ENCODE data around the gene PPP1CA. TPM values are rescaled to one million over a fixed set of nuclear protein-coding genes. Genes with fewer than 3 reads are reported as not detected.
A peak's percentile ranks its signal among the peaks of the same experiment; 100 is the strongest.

PPP1CA gene
- polyA plus RNA-seq, 2 of the 4 experiments (the other 2 are of a cell fraction): 174 to 208 TPM

DNA sequence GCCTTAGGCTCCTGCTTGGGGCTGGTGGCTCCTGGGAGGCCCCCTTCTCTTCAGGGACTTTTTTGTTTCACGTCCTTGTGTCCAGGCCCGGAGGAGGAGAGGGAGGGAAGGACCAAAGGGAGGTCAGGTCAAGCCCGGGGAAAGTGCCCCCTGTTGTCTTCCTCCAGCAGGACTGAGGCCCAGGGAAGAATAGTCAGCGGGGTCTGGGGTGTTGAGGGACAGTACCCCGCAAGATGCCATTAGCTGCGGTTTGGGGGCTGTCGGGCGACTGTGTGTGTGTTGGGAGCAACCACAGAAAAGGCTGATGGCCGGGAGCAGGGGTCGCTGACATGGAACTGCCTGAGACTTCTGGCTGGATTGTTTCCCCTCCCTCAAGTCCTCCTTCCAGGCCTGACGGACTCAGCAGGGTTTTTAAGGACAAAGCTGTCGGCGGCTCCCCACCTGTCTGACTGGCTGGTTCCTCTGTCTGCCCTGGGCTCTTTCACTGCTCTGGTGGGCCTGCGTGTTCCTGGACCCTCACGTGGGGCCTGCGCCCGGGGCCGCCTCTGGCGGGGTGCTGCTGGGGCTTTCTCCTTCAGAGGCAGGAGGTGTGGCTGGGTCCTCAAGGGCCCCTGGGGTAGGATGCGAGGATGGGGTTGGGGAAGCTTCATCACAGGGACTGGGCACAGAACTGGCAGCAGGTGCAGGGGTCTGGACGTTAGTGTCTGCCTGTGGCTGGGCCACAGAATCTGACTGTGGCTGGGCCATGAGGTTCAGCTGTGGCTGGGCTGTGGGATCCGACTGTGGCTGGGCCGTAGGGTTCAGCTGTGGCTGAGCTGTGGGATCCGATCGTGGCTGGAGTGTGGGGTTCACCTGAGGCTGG lies 49.4 kb upstream of the PPP1CA start:
- FAIRE-seq (no peak), ATAC-seq (peak in 1 of 2 experiments; percentile 9; a peak in 1 of 6 replicates), DNase-seq (ENCODE audit: low read depth in 1 of 2, low spot score in 1 of 2) (no peak)
- ChIA-PET CTCF (interaction anchor here (0.6 to 2.5 kb wide), 7 partner anchors 10 to 68 kb away, joined by 3 to 12 read pairs (median 4); no protein-coding TSS in a partner anchor), POLR2A (no interaction called here)
- Histone ChIP-seq H3K4me2 (no peak overlapping the region), H3K9me3 (no peaks in the 10 kb centered on the region), H3K4me3 (no peak overlapping the region), H3K4me1 (no peaks in the 10 kb centered on the region), H3K27ac (no peak overlapping the region)
- TF ChIP-seq MAX (IDR thresholded peaks at IDR 0.05) (no peak), EHF (CRISPR knock-in tag; IDR thresholded peaks at IDR 0.05) (no peak), CBX8 (IDR thresholded peaks at IDR 0.05) (no peak), SMC3 (IDR thresholded peaks at IDR 0.05) (no peak), RAD21 (conservative IDR thresholded peaks at IDR 0.05 in 1 of 2, IDR thresholded peaks at IDR 0.05 in 1 of 2) (no peak), CHD4 (IDR thresholded peaks at IDR 0.05; ENCODE audit: borderline replicate concordance) (no peak), EHMT2 (IDR thresholded peaks at IDR 0.05; ENCODE audit: low read depth) (no peak)
- TF ChIP-seq, protein P1, sequence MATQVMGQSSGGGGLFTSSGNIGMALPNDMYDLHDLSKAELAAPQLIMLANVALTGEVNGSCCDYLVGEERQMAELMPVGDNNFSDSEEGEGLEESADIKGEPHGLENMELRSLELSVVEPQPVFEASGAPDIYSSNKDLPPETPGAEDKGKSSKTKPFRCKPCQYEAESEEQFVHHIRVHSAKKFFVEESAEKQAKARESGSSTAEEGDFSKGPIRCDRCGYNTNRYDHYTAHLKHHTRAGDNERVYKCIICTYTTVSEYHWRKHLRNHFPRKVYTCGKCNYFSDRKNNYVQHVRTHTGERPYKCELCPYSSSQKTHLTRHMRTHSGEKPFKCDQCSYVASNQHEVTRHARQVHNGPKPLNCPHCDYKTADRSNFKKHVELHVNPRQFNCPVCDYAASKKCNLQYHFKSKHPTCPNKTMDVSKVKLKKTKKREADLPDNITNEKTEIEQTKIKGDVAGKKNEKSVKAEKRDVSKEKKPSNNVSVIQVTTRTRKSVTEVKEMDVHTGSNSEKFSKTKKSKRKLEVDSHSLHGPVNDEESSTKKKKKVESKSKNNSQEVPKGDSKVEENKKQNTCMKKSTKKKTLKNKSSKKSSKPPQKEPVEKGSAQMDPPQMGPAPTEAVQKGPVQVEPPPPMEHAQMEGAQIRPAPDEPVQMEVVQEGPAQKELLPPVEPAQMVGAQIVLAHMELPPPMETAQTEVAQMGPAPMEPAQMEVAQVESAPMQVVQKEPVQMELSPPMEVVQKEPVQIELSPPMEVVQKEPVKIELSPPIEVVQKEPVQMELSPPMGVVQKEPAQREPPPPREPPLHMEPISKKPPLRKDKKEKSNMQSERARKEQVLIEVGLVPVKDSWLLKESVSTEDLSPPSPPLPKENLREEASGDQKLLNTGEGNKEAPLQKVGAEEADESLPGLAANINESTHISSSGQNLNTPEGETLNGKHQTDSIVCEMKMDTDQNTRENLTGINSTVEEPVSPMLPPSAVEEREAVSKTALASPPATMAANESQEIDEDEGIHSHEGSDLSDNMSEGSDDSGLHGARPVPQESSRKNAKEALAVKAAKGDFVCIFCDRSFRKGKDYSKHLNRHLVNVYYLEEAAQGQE (IDR thresholded peaks at IDR 0.05): no peak
- 87% methylated on average over 25 of the region's 25 CpGs for WGBS (ENCODE audit: missing lambda C conversion rate)

DNA sequence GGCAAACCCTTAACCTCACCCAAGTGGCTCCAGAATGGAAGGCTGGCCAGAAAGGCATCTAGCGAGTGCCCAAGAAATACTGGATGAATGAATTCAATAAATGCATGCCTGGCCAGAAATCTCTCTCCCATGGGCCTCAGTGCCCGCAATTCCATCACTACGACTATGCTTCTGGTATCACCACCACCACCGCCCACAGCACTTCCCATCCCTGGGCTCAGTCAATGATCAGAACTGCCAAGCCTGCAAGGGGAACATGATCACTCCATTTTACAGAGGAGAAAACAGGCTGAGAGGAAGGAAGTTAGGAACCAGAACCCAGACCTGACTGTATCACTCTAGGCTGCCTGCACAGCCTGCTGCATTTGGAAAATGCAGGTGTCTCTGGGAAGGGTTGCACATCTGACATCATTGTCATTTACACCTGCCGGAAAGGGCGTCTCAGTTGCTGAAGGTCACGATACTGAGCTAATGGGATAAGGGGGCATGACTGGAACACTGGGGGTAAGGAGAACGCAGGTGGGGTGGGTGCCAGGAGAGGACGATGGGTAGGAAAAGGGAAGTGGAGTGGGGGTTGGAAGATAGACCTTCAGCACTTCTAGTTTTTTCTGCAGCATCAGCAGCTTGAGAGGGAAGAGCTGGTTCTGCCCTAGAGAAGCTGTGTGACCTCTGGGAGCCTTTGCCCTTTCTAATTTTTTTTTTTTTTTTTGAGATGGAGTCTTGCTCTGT lies 47.6 kb upstream of the PPP1CA start:
- peaks cover 4% of the 10 kb centered on the region; the same call in 2 of the 3 replicates for H3K4me1 ChIP-seq
- ChIA-PET CTCF (interaction anchor here (0.6 to 2.1 kb wide), 5 partner anchors 10 to 1738 kb away, joined by 3 to 11 read pairs (median 3); no protein-coding TSS in a partner anchor), POLR2A (no interaction called here)
- TF ChIP-seq RNF2 (IDR thresholded peaks at IDR 0.05; ENCODE audit: borderline replicate concordance, low read depth) (no peak), MAFK (IDR thresholded peaks at IDR 0.05; ENCODE audit: partially characterized antibody) (peak; percentile 71), EHF (CRISPR knock-in tag; IDR thresholded peaks at IDR 0.05) (no peak)
- WGBS (ENCODE audit: missing lambda C conversion rate): 81% methylated on average over 9 of the region's 9 CpGs
- ATAC-seq (no peak), FAIRE-seq (no peak), DNase-seq (ENCODE audit: low read depth in 1 of 2, low spot score in 1 of 2) (no peak)
- H3K27ac ChIP-seq: no peak overlapping the region
- H3K4me3 ChIP-seq: no peak overlapping the region
- H3K4me2 ChIP-seq: no peak overlapping the region
- no peaks in the 10 kb centered on the region for H3K9me3 ChIP-seq

DNA sequence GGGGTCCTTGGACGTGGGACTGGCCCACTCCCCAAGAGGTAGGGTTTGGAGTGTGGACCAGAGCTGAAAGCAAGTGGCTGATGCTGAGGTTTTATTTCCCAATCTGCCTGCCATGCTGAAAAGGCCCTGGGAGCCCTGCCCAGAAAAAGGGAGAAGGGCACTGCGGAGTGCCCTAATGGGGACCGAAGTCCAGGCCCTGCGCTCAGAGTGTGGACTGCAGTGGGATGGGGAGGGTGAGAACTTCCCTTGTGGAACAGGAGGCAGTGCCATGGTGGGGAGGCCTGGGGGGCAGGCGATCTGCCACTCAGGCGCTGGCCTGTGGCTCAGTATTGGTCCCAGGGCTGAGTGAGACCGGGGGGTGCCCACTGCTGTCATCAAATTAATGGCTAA lies 46.6 kb upstream of the PPP1CA start:
- no peak overlapping the region for H3K4me2 ChIP-seq
- TF ChIP-seq, protein P2, sequence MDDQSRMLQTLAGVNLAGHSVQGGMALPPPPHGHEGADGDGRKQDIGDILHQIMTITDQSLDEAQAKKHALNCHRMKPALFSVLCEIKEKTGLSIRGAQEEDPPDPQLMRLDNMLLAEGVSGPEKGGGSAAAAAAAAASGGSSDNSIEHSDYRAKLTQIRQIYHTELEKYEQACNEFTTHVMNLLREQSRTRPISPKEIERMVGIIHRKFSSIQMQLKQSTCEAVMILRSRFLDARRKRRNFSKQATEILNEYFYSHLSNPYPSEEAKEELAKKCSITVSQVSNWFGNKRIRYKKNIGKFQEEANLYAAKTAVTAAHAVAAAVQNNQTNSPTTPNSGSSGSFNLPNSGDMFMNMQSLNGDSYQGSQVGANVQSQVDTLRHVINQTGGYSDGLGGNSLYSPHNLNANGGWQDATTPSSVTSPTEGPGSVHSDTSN (IDR thresholded peaks at IDR 0.05): no peak
- TF ChIP-seq EP300 (IDR thresholded peaks at IDR 0.05) (no peak), CBX8 (IDR thresholded peaks at IDR 0.05) (no peak), EHMT2 (IDR thresholded peaks at IDR 0.05; ENCODE audit: low read depth) (no peak)
- ChIA-PET POLR2A (no interaction called here), CTCF (interaction anchor here (2.1 kb wide), 1 partner anchor 11 kb away, joined by 11 read pairs; no protein-coding TSS in a partner anchor)
- ATAC-seq (no peak), FAIRE-seq (no peak), DNase-seq (ENCODE audit: low read depth in 1 of 2, low spot score in 1 of 2) (no peak)
- 82% methylated on average over 7 of the region's 7 CpGs for WGBS (ENCODE audit: missing lambda C conversion rate)
- H3K27ac ChIP-seq: no peak overlapping the region
- H3K4me1 ChIP-seq: peaks cover 8% of the 10 kb centered on the region; the same call in 2 of the 3 replicates
- no peak overlapping the region for H3K4me3 ChIP-seq
- no peaks in the 10 kb centered on the region for H3K9me3 ChIP-seq
